Stimulated activated CD4-positive, alpha-beta T cell treated with anti-CD3 and anti-CD28 coated beads, Interleukin-12 subunit alpha, Interleukin-12 subunit beta, amount 100 ng/mL, for 48 hours (primary cell): ENCODE results near the gene GEMIN5.
A peak's percentile ranks its signal among the peaks of the same experiment; 100 is the strongest.
"Not testable (repeated sequence)": the region's sequence is repeated elsewhere in the genome, so short reads cannot be mapped to it uniquely, and the experiment has no call there.

ENCODE experiments used
- DNase-seq, 3 donors: peaks; one replicate each; pipeline ENCODE4 v3.0.0-alpha.2; 2020; ENCODE audit warnings: low read depth in 2 of 3, low spot score in 1 of 3

The GEMIN5 gene

GRCh38 chr5:154937718-154938466 is at the start of gene GEMIN5:
Gene GEMIN5, minus strand, starts transcription at chr5:154938211. Its CDS starts 78 bp downstream, at chr5:154938133.
- DNase-seq = peak; percentile 70 to 78 (median 71)

GRCh38 chr5:154986151-154986550 is 48.1 kb upstream of the GEMIN5 start:
- no peak for DNase-seq

GRCh38 chr5:154984946-154985516 is 47.0 kb upstream of the GEMIN5 start:
- no peak for DNase-seq

- DNase-seq = not testable (repeated sequence)
Measured at GRCh38 chr5:154978294-154978693, 40.3 kb upstream of the GEMIN5 start.

- no peak for DNase-seq
Measured at GRCh38 chr5:154977409-154977808, 39.4 kb upstream of the GEMIN5 start.

GRCh38 chr5:154976082-154976481 is 38.1 kb upstream of the GEMIN5 start:
- not testable (repeated sequence) for DNase-seq

- no peak for DNase-seq
Measured at GRCh38 chr5:154972476-154973080, 34.6 kb upstream of the GEMIN5 start.

- no peak for DNase-seq
Measured at GRCh38 chr5:154971501-154971900, 33.5 kb upstream of the GEMIN5 start.

GRCh38 chr5:154970759-154971158 is 32.7 kb upstream of the GEMIN5 start:
- no peak for DNase-seq

- no peak for DNase-seq
Measured at GRCh38 chr5:154968953-154969352, 30.9 kb upstream of the GEMIN5 start.

- no peak for DNase-seq
Measured at GRCh38 chr5:154967421-154968024, 29.5 kb upstream of the GEMIN5 start.

GRCh38 chr5:154966874-154967273 is 28.9 kb upstream of the GEMIN5 start:
- no peak for DNase-seq

GRCh38 chr5:154966081-154966841 is 28.2 kb upstream of the GEMIN5 start:
- no peak for DNase-seq

GRCh38 chr5:154962494-154962893 is 24.5 kb upstream of the GEMIN5 start:
- DNase-seq = no peak

GRCh38 chr5:154956712-154957111 is 18.7 kb upstream of the GEMIN5 start:
- no peak for DNase-seq

- DNase-seq = no peak
Measured at GRCh38 chr5:154949781-154950180, 11.8 kb upstream of the GEMIN5 start.

GRCh38 chr5:154948313-154948712 is 10.3 kb upstream of the GEMIN5 start:
- DNase-seq = no peak

GRCh38 chr5:154947778-154948177 is 9.8 kb upstream of the GEMIN5 start:
- DNase-seq = no peak

GRCh38 chr5:154945695-154946301 is 7.8 kb upstream of the GEMIN5 start:
- no peak for DNase-seq

- DNase-seq = no peak
Measured at GRCh38 chr5:154944716-154945115, 6.7 kb upstream of the GEMIN5 start.

- no peak for DNase-seq
Measured at GRCh38 chr5:154943527-154943926, 5.5 kb upstream of the GEMIN5 start.
